ENCODE measurements around the gene ITGAL. TPM values are rescaled to one million over a fixed set of nuclear protein-coding genes. Genes with fewer than 3 reads are reported as not detected.

Gene ITGAL
- total RNA-seq, 1 donor from 2014 or later, result not detected

- DNase-seq (ENCODE audit: low read depth), result peak; percentile 54
These were observed 69.2 kb downstream of the ITGAL start for GRCh38 chr16:30541502-30542329.

DNA sequence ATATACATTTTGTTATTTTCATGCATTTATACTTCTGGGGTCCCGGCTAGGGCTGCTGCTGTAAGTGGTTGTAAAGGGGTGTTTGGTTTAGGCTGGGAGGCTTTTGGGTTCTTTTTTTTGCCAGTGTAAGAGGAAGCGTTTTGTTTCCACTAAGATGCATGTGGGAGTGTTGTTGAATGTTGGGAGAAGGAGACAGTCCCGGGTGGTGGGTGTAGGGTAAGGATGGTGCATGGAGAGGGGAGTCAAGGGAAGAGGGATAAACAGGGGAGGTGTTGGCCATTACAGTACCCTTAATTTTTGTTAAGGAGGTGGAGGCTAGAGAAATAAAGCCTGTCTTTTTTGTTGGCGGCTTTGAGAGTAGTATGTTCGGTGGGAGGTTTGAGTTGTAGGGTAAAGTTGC lies 70.5 kb downstream of the ITGAL start:
- no peak for DNase-seq (ENCODE audit: low read depth)

DNA sequence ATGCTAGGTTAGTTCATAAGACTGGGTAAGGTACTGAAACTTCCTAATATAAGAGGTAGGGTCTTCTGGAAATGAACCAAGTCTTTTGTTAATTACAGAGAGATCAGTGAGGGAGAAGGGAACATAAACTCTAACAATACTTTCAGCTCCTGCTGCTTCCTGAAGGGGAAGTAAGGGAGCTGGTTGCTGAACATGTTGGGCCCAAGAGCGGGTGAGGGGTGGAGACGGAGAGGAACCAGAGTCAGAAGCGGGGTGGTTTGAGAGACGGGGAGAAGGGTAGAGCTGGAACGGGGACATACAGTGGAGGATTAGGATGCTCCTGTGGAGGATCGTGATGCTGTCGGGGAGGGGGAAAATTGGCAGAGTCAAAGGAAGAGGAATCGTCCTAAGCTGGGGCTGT lies 73.6 kb downstream of the ITGAL start:
- no peak for DNase-seq (ENCODE audit: low read depth)

DNA sequence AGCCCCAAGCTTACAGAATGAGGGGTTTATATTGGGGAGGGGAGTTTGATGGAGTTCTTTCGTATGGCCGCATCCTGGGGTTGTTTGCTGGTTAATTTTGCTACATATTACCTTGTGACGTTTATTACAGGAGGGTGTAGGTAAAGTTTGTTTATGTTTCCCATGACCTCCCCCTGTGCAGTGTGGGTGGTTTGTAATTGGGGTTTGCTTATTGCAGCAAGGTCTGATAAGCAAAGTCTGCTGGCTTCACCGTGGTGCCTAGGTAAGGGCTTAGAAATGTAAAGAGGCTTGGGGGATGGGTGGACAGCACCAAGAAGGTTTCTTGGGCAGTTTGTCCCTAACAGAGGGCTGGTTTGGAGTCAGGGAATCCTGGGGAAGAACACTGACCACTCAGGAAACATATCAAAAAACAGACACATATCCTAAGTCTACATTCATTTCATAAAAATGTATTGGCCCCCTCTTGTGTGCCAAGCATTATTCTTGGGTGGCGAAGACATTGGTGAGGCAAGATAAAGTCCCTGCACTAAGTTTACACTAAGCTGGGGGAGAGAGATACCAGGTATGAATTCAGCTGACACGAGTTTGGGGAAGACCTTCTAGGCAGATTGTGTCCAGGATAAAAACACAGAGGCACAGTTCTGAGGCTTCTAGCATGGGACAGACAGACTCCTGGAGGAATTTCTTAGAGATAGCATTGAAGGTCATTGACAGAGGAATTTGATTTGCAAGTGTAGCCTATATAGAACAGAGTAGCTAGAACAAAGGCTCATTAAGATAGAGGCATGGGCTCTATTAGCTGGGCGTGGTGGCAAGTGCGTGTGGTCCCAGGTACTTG lies 76.1 kb downstream of the ITGAL start:
- no peak for DNase-seq (ENCODE audit: low read depth)

DNA sequence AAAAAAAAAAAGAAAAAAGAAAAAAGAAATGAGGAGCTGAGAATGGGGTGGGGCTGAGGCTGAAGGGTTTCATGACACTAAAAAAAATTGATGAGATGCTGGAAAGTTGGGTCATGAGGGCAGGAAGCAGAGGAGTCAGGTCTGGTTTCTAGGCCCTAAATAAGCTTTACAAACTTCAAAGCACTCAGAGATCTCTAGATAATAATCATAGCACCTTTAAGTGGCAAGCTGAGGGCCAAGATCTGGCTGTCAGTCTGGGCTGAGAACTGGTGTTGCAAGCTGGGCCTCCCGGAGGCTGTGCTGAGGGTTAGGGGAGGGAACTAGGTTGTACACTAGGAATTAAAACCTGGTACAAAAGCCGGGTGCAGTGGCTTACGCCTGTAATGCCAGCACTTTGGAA lies 79.2 kb downstream of the ITGAL start:
- DNase-seq (ENCODE audit: low read depth), result no peak

GRCh38 chr16:30552956-30553355 lies 80.4 kb downstream of the ITGAL start:
- DNase-seq (ENCODE audit: low read depth), result no peak

DNA sequence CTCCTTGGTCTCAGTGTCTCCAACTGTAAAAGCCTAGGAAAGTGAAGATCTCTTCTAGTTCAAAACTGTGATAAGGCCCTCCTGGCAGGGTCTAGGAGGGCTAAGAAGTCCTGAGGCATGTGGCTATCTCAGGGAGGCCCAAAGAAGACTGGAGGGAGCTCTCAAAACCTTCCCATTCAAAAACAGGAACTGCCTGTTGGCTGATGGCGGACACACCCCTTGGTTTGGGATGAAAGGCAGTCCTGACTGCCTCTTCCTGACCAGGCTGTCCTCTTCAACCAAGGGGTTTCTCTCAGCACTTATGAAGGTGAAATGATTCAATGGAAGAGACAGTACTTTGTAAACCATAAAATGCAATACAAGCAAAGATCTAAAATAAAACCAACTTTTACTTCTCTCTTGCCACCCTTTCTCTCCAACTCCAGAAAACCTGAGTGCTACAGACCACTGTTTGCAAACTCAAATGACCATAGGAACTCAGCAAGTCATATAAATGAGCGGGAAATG lies 80.9 kb downstream of the ITGAL start:
- DNase-seq (ENCODE audit: low read depth), result no peak

DNA sequence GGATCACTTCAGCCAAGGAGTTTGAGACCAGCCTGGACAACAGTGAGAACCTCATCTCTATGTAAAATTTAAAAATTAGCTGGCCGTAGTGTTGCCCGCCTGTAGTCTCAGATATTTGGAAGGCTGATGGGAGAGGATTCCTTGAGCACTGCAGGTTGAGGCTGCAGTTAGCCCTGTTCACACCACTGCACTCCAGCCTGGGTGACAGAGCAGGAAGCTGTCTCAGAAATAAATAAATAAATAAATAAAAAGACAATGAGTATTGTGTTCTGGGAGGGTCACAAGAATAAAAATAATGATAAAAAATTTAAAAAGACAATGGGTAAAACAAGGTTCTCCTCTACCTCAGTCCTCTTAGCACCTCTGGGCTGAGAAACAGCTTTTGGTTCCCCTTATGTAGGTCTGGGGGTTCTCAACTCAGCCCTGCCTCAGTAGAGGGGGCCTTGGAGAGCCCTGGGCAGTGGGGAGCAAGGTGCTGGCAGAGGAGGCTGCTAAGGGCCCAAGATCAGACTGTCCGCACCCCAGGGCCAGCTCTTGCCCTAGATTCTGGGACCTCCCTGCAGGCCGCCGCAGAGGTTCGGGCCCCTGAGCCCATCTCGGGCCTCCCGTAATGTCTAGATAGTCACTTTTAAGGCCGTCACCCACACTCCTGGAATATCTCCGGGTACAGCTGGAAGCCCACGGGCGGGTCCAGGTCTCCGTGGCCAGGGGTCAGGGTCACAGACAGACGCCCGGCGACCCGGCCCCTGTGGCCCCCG lies 82.2 kb downstream of the ITGAL start:
- DNase-seq (ENCODE audit: low read depth), result no peak

- DNase-seq (ENCODE audit: low read depth), result no peak
These were observed 83.0 kb downstream of the ITGAL start for GRCh38 chr16:30555315-30556124.

DNA sequence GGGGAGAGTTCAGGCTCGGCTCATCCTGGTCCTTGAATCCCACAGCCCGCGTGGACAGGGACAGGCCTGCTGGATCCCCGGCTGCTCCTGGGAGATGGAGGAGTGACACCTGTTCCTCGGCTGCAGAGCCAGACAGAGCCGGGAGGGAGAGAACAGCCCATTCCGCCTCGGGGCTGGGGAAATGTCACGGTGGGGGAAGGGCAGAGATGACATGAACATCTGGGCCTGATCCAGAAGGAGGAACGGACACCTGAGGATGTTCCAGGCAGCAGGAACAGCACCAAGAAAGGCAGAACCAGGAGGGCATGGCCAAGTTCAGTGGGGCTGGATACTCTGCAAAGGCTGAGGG lies 83.6 kb downstream of the ITGAL start:
- no peak for DNase-seq (ENCODE audit: low read depth)

- DNase-seq (ENCODE audit: low read depth), result no peak
These were observed 85.1 kb downstream of the ITGAL start for GRCh38 chr16:30557707-30557956.

GRCh38 chr16:30557957-30558788 lies 85.6 kb downstream of the ITGAL start, which contains the start of gene ZNF764:
Gene ZNF764, minus strand, starts transcription at chr16:30558374. Its CDS starts 192 bp downstream, at chr16:30558182.
- DNase-seq (ENCODE audit: low read depth), result peak; percentile 93

- no peak for DNase-seq (ENCODE audit: low read depth)
These were observed 86.3 kb downstream of the ITGAL start for GRCh38 chr16:30558789-30559377.

DNA sequence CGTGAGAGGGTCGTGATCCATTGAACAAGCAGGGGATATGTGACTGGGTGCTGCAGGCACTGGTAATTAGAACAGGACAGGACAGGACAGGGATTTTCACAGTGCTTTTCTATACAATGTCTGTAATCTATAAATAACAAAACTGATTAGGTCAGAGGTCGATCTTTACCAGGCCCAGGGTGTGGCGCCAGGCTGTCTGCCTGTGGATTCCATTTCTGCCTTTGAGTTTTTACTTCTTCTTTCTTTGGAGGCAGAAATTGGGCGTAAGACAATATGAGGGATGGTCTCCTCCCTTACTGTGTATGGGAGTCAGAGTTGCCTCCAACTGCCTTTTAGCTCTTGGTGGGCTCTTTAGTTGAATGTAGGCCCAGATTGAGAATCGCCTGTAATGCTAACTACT lies 87.1 kb downstream of the ITGAL start:
- DNase-seq (ENCODE audit: low read depth), result no peak

DNA sequence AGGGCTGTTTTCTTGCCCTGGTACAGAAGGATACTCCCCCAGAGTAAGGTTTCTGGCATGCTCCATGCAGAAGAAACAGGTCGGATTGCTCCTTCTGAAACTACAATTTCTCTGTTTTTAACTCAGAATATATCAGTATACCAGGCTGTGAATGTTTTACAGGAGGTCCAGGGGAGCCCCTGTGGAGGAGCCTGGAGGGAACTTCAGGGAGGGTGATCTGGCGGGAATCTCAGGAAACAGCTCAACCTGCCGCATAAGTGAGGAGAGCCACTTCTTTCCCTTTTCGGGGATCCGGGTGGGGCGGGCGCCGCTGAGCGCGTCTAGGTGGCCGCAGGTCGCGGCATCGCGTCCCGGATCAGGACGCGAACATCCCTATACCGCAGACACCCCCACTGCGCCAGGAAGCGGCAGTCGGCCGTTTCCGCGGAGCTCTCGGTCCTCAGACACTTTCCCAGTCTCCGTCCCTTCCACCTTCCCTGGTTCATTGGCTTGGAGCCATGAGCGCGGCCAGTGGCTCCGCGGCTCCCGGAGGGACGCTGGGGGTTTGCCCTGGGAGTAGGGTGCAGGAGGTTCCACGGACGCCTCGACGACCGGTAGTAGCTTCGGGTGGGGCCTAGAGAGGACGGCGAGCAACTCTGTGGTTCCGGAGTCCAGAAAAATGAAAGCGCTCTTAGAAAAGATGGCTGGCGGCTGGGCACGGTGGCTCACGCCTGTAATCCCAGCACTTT lies 88.7 kb downstream of the ITGAL start:
- no peak for DNase-seq (ENCODE audit: low read depth)

GRCh38 chr16:30562021-30562420 lies 89.5 kb downstream of the ITGAL start:
- no peak for DNase-seq (ENCODE audit: low read depth)

- DNase-seq (ENCODE audit: low read depth), result no peak
These were observed 93.0 kb downstream of the ITGAL start for GRCh38 chr16:30565526-30565925.

DNA sequence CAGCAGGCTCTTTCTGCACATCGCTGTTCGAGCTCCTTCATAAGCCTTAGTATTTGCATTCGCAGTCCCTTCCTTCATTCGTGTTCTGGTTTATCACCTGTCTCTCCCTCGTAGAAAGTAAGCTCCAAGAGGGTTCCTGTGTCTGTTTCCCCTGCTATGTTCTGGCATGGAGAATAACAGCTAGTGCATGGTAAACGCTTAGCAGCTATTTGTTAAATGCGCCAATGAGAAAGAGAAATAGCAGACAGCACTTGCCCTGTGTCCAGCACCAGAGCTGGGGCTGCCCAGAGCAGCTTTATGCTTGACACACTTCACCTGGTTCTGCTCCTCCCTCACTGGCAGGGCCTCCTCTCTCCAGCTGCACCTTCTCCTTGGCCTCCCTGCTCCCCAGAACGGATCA lies 93.4 kb downstream of the ITGAL start:
- no peak for DNase-seq (ENCODE audit: low read depth)

- no peak for DNase-seq (ENCODE audit: low read depth)
These were observed 94.0 kb downstream of the ITGAL start for GRCh38 chr16:30566531-30566930.

All from renal cortical epithelial cell (primary cell).